ENCODE measurements around the gene CNGB1. TPM values are rescaled to one million over a fixed set of nuclear protein-coding genes. Genes with fewer than 3 reads are reported as not detected.
"Not testable (repeated sequence)": the region's sequence is repeated elsewhere in the genome, so short reads cannot be mapped to it uniquely, and the experiment has no call there.

Gene CNGB1
- total RNA-seq, 1 donor from 2014 or later: not detected

DNA sequence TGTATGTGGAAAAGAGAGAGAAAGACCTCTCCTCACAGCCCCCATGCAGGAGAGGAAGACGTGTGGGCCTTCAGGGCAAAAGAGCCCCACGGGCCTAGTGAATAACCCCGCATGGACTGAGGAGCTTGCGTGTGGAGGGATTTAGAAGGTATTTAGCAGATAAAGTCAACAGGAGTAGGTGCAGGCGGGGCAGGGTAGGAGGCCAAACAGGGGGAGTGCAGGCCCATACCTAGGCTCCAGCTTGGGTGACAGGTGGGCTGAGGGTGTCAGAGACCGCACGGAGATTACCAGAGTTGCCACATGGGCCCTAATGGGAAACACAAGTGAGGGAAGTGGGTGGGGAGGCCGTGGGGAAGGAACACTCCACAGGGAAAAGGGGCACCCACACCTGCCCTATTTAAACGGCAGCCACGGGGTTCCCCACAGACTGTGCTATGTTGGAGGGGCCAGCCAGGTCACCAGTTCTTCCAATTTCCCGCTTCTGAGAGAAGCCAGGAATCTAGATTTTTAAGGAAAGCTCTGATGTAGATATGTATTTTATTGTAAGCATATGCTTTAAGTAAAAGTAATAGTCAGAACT lies 8.2 kb upstream of the CNGB1 start:
- Mint-ChIP-seq H3K27ac (no peak overlapping the region), H3K36me3 (ENCODE audit: insufficient read depth) (no peaks in the 10 kb centered on the region), H3K4me3 (ENCODE audit: low read depth) (no peak overlapping the region), H3K4me1 (ENCODE audit: low read depth) (peaks cover 3% of the 10 kb centered on the region), H3K9me3 (ENCODE audit: low read depth) (no peaks in the 10 kb centered on the region), H3K27me3 (peaks cover 17% of the 10 kb centered on the region)
- no peak for DNase-seq (ENCODE audit: low spot score, unreplicated experiment)
- TF ChIP-seq CTCF (IDR thresholded peaks at IDR 0.05; ENCODE audit: unreplicated experiment): no peak

- H3K4me3 Mint-ChIP-seq (ENCODE audit: low read depth); H3K36me3 Mint-ChIP-seq (ENCODE audit: insufficient read depth); H3K9me3 Mint-ChIP-seq (ENCODE audit: low read depth); H3K4me1 Mint-ChIP-seq (ENCODE audit: low read depth); DNase-seq (ENCODE audit: low spot score, unreplicated experiment); H3K27ac Mint-ChIP-seq: not testable (repeated sequence)
- H3K27me3 Mint-ChIP-seq: peaks cover 21% of the 10 kb centered on the region
These were observed 7.1 kb upstream of the CNGB1 start for GRCh38 chr16:57978070-57978465.

DNA sequence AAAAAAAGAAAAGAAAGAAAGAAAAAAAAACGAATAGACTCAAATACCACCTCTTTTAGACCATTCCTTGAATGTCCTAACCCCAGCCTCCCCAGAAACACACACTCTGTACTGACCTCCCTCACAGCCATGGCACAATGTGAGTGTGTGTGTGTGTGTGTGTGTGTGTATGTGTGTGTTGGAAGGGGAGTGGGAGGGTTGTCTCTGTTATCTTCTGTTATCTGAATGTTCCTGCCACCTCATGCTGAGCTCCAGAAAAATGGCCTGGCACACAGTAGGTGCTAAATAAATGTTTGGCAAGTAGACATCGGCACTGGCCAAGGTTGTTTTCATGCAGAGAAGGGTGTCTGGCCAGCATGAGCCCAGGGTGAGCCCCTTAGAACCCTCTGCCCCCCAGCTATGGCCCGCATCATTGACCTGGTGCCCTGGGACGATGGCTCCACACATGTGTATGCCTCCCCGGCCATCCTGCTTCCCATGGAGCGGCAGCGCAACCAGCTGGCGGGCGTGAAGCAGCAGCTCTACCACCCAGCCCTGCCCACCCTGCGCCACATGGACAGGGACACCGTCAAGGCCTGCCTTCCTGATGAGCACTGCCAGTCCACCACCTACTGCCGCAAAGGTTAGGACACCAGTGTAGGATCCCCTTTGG lies 6.6 kb upstream of the CNGB1 start:
- H3K27ac Mint-ChIP-seq: no peak overlapping the region
- TF ChIP-seq CTCF (IDR thresholded peaks at IDR 0.05; ENCODE audit: unreplicated experiment): no peak
- H3K27me3 Mint-ChIP-seq: peaks cover 21% of the 10 kb centered on the region
- no peak for DNase-seq (ENCODE audit: low spot score, unreplicated experiment)
- H3K9me3 Mint-ChIP-seq (ENCODE audit: low read depth): no peaks in the 10 kb centered on the region
- no peak overlapping the region for H3K4me3 Mint-ChIP-seq (ENCODE audit: low read depth)
- peaks cover 3% of the 10 kb centered on the region for H3K4me1 Mint-ChIP-seq (ENCODE audit: low read depth)
- H3K36me3 Mint-ChIP-seq (ENCODE audit: insufficient read depth): no peaks in the 10 kb centered on the region

GRCh38 chr16:57976331-57976796 lies 5.4 kb upstream of the CNGB1 start:
- no peak for TF ChIP-seq CTCF (IDR thresholded peaks at IDR 0.05; ENCODE audit: unreplicated experiment)
- DNase-seq (ENCODE audit: low spot score, unreplicated experiment): no peak
- H3K36me3 Mint-ChIP-seq (ENCODE audit: insufficient read depth): no peaks in the 10 kb centered on the region
- no peaks in the 10 kb centered on the region for H3K9me3 Mint-ChIP-seq (ENCODE audit: low read depth)
- peaks cover 3% of the 10 kb centered on the region for H3K4me1 Mint-ChIP-seq (ENCODE audit: low read depth)
- H3K27ac Mint-ChIP-seq: no peak overlapping the region
- H3K4me3 Mint-ChIP-seq (ENCODE audit: low read depth): no peak overlapping the region
- peaks cover 20% of the 10 kb centered on the region for H3K27me3 Mint-ChIP-seq

DNA sequence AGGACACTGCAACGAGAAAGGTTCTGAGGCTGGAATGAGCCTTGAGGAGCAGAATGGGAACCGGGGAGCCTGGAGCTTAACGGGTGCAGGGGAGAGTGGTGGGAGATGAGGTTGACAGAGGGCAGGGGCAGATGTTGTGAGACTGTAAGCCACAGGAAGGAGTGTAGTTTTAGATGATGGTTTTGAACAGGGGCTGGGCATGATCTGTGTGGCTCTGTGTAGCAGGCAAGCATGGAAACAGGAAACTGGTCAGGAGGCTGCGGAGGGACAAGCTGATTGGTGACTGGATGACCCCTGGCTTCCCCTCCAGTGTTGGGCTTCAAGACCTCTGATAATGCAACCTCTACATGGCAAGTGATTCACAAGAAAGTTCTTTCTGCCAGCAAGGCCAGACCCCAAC lies 1.4 kb upstream of the CNGB1 start:
- H3K4me1 Mint-ChIP-seq (ENCODE audit: low read depth): peaks cover 2% of the 10 kb centered on the region
- DNase-seq (ENCODE audit: low spot score, unreplicated experiment): no peak
- no peaks in the 10 kb centered on the region for H3K9me3 Mint-ChIP-seq (ENCODE audit: low read depth)
- H3K27ac Mint-ChIP-seq: no peak overlapping the region
- peaks cover 15% of the 10 kb centered on the region for H3K27me3 Mint-ChIP-seq
- TF ChIP-seq CTCF (IDR thresholded peaks at IDR 0.05; ENCODE audit: unreplicated experiment): no peak
- H3K36me3 Mint-ChIP-seq (ENCODE audit: insufficient read depth): no peaks in the 10 kb centered on the region
- H3K4me3 Mint-ChIP-seq (ENCODE audit: low read depth): no peak overlapping the region

- peaks cover 2% of the 10 kb centered on the region for H3K4me1 Mint-ChIP-seq (ENCODE audit: low read depth)
- no peak for DNase-seq (ENCODE audit: low spot score, unreplicated experiment)
- H3K9me3 Mint-ChIP-seq (ENCODE audit: low read depth): no peaks in the 10 kb centered on the region
- H3K27me3 Mint-ChIP-seq: peaks cover 15% of the 10 kb centered on the region
- no peak for TF ChIP-seq CTCF (IDR thresholded peaks at IDR 0.05; ENCODE audit: unreplicated experiment)
- no peak overlapping the region for H3K27ac Mint-ChIP-seq
- H3K36me3 Mint-ChIP-seq (ENCODE audit: insufficient read depth): no peaks in the 10 kb centered on the region
- no peak overlapping the region for H3K4me3 Mint-ChIP-seq (ENCODE audit: low read depth)
These were observed 920 bp upstream of the CNGB1 start for GRCh38 chr16:57971848-57972247.
